ENCODE measurements around the gene NTRK1. TPM values are rescaled to one million over a fixed set of nuclear protein-coding genes. Genes with fewer than 3 reads are reported as not detected.

NTRK1 gene
- total and polyA plus RNA-seq, 2 of the 4 experiments (the other 2 are of a cell fraction), result not detected

DNA sequence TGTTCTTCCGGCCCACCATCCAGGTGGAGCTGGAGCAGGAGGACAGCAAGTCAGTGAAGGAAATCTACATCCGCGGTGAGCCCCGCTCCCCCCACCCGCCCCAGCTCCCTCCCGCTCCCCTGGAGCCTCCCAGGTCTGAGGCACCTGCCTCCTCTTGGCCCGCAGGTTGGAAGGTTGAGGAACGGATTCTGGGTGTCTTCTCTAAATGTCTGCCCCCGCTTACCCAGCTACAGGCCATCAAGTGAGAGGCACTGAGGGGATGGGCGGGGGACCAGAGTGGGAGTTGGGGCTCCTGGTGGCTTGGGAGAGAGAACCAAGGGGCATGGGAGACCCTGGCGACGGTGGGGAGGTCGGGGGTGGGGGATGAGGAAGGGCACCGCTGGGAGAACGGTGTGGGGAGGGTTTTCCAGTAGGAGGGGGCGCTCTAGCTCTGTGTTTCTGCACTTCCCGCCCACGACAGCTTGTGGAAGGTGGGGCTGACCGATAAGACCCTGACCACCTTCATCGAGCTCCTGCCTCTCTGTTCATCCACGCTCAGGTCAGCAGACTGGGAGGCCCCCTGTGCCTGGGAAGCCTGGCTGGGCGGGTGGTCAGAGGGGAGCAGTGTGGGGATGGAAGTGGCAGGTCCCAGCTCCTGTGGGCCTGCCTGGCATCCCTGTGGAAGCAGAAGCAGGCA lies 64.0 kb downstream of the NTRK1 start:
- intact Hi-C loops (cut with micrococcal nuclease), result loop anchor here (5.0 to 10.0 kb wide), 2 partner anchors 127 to 200 kb away; partner anchors contain the start of genes ISG20L2 and METTL25B
- H3K27ac ChIP-seq (ENCODE audit: insufficient read depth, low read length), result no peak overlapping the region
- TF ChIP-seq MAZ (IDR thresholded peaks at IDR 0.05; ENCODE audit: borderline replicate concordance, low read depth, low read length) (no peak), RAD21 (IDR thresholded peaks at IDR 0.05; ENCODE audit: low read length) (no peak), NFE2L2 (IDR thresholded peaks at IDR 0.05; ENCODE audit: low read depth, low read length) (no peak), RFX5 (IDR thresholded peaks at IDR 0.05; ENCODE audit: low read depth, low read length) (no peak), CHD1 (IDR thresholded peaks at IDR 0.05; ENCODE audit: low read depth, low read length) (no peak), FOS (IDR thresholded peaks at IDR 0.05; ENCODE audit: low read depth, low read length) (no peak), MAFK (IDR thresholded peaks at IDR 0.05; ENCODE audit: low read depth, low read length) (no peak), CEBPB (IDR thresholded peaks at IDR 0.05; ENCODE audit: low read depth, low read length) (no peak), BHLHE40 (IDR thresholded peaks at IDR 0.05; ENCODE audit: low read depth, low read length) (no peak), POLR2A (IDR thresholded peaks at IDR 0.05; ENCODE audit: low read depth, low read length) (no peak), RCOR1 (IDR thresholded peaks at IDR 0.05; ENCODE audit: insufficient replicate concordance, low read length) (no peak), SMC3 (IDR thresholded peaks at IDR 0.05; ENCODE audit: low read depth, low read length) (no peak)
- TF ChIP-seq, protein P1, sequence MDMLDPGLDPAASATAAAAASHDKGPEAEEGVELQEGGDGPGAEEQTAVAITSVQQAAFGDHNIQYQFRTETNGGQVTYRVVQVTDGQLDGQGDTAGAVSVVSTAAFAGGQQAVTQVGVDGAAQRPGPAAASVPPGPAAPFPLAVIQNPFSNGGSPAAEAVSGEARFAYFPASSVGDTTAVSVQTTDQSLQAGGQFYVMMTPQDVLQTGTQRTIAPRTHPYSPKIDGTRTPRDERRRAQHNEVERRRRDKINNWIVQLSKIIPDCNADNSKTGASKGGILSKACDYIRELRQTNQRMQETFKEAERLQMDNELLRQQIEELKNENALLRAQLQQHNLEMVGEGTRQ (IDR thresholded peaks at IDR 0.05; ENCODE audit: low read depth, low read length), result no peak
- TF ChIP-seq, protein P2, sequence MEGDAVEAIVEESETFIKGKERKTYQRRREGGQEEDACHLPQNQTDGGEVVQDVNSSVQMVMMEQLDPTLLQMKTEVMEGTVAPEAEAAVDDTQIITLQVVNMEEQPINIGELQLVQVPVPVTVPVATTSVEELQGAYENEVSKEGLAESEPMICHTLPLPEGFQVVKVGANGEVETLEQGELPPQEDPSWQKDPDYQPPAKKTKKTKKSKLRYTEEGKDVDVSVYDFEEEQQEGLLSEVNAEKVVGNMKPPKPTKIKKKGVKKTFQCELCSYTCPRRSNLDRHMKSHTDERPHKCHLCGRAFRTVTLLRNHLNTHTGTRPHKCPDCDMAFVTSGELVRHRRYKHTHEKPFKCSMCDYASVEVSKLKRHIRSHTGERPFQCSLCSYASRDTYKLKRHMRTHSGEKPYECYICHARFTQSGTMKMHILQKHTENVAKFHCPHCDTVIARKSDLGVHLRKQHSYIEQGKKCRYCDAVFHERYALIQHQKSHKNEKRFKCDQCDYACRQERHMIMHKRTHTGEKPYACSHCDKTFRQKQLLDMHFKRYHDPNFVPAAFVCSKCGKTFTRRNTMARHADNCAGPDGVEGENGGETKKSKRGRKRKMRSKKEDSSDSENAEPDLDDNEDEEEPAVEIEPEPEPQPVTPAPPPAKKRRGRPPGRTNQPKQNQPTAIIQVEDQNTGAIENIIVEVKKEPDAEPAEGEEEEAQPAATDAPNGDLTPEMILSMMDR (conservative IDR thresholded peaks at IDR 0.05; ENCODE audit: low read depth, low read length), result no peak
- TF ChIP-seq, protein P3, sequence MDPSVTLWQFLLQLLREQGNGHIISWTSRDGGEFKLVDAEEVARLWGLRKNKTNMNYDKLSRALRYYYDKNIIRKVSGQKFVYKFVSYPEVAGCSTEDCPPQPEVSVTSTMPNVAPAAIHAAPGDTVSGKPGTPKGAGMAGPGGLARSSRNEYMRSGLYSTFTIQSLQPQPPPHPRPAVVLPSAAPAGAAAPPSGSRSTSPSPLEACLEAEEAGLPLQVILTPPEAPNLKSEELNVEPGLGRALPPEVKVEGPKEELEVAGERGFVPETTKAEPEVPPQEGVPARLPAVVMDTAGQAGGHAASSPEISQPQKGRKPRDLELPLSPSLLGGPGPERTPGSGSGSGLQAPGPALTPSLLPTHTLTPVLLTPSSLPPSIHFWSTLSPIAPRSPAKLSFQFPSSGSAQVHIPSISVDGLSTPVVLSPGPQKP (IDR thresholded peaks at IDR 0.05; ENCODE audit: borderline replicate concordance, low read depth, low read length), result no peak

More for the DNA sequence above, 64.0 kb downstream of the NTRK1 start:
- Histone ChIP-seq H3K9ac (ENCODE audit: low read depth, low read length) (no peak overlapping the region), H4K91ac (ENCODE audit: insufficient read depth, low read depth, low read length) (no peak overlapping the region), H3K36me3 (ENCODE audit: control insufficient read depth, insufficient read depth, low read length) (no peaks in the 10 kb centered on the region), H4K20me1 (ENCODE audit: insufficient read depth, low read length) (no peaks in the 10 kb centered on the region; the same call in 1 of the 2 replicates), H2AK9ac (replicated peaks; ENCODE audit: low read depth, low read length, poor library complexity) (no peak overlapping the region), H2AK5ac (ENCODE audit: low read depth, low read length) (no peak overlapping the region), H3K4me2 (ENCODE audit: low read depth, low read length) (no peak overlapping the region), H3K18ac (ENCODE audit: low read depth, low read length) (no peak overlapping the region), H3K4me1 (ENCODE audit: control insufficient read depth, insufficient read depth, low read length) (peaks cover 2% of the 10 kb centered on the region), H3K56ac (ENCODE audit: extremely low read depth, insufficient read depth, low read length) (no peak overlapping the region), H2AFZ (replicated peaks; ENCODE audit: low read length, poor library complexity) (no peak overlapping the region), H2BK15ac (ENCODE audit: low read depth, low read length) (no peak overlapping the region), H3K23ac (ENCODE audit: low read depth, low read length) (no peak overlapping the region), H3K14ac (replicated peaks; ENCODE audit: low read depth, low read length) (no peak overlapping the region), H2BK120ac (ENCODE audit: low read depth, low read length) (no peak overlapping the region), H3K9me3 (ENCODE audit: control insufficient read depth, insufficient read depth, low read length) (no peaks in the 10 kb centered on the region), H2BK5ac (ENCODE audit: low read depth, low read length, poor library complexity, severe bottlenecking) (no peak overlapping the region), H2BK20ac (ENCODE audit: low read depth, low read length) (no peak overlapping the region), H3K4ac (ENCODE audit: low read depth, low read length) (no peak overlapping the region), H3K4me3 (ENCODE audit: insufficient read depth, low read depth, low read length) (no peak overlapping the region), H3K27me3 (ENCODE audit: control insufficient read depth, insufficient read depth, low read length) (peaks cover 57% of the 10 kb centered on the region), H3K79me1 (ENCODE audit: low read depth in 1 of 2, low read length in 2 of 2) (no peaks in the 10 kb centered on the region), H3K9me1 (ENCODE audit: insufficient read depth, low read length) (no peaks in the 10 kb centered on the region; the same call in 1 of the 2 replicates), H4K8ac (ENCODE audit: low read depth in 2 of 2, low read length in 2 of 2) (no peak overlapping the region), H4K5ac (ENCODE audit: low read depth, low read length) (no peak overlapping the region)
- no peak for ATAC-seq (ENCODE audit: low read depth)
- in situ Hi-C loops (cut with MboI; ENCODE audit: low sequenced_read_pairs), result loop anchor here (5.0 kb wide), 1 partner anchor 32 kb away; the partner anchor contains the start of gene PEAR1
- no TSS peak for BruUV-seq (replicated peaks)
- 20% methylated on average over 2 of the region's 22 CpGs; no CpG with 5 or more reads in 1 of the 2 experiments for WGBS, 2 experiments (ENCODE audit: extremely low coverage in 2 of 2, insufficient read length in 1 of 2)
- ChIA-PET CTCF (interaction anchor here (0.6 to 1.2 kb wide), 3 partner anchors 33 to 126 kb away, joined by 3 to 4 read pairs (median 3); no protein-coding TSS in a partner anchor), POLR2A (ENCODE audit: unreplicated experiment) (no interaction called here)
- dilution Hi-C loops (cut with HindIII; ENCODE audit: low sequenced_read_pairs, unreplicated experiment), result no loop called here
- DNase-seq, result no peak
